Activated naive CD4-positive, alpha-beta T cell treated with anti-CD3 and anti-CD28 coated beads, Interleukin-2, amount 50 U/mL, for 72 hours (primary cell): ENCODE data around the gene ZNHIT6. TPM values are rescaled to one million over a fixed set of nuclear protein-coding genes. Genes with fewer than 3 reads are reported as not detected.
"Not testable (repeated sequence)": the region's sequence is repeated elsewhere in the genome, so short reads cannot be mapped to it uniquely, and the experiment has no call there.

Experiments used
- ATAC-seq, 2 donors: fragments of 150-1000 bp; cut with Tn5 transposase; 2 replicates each; pipeline ENCODE4 v1.10.0; 2021; ENCODE audit warnings: mild to moderate bottlenecking in 2 of 2, moderate library complexity in 2 of 2
- DNase-seq, 2 donors: peaks; one replicate each; pipeline ENCODE4 v3.0.0; 2021 to 2022; ENCODE audit warnings: low spot score in 2 of 2
- H3K27ac Mint-ChIP-seq, 2 donors: one replicate each; pipeline ENCODE4 v1.8.0; 2022; ENCODE audit warnings: mild to moderate bottlenecking in 2 of 2, mixed read lengths in 2 of 2
- H3K36me3 Mint-ChIP-seq, 2 donors: one replicate each; pipeline ENCODE4 v1.8.0; 2022; ENCODE audit warnings: mixed read lengths in 2 of 2
- H3K9me3 Mint-ChIP-seq, 2 donors: one replicate each; pipeline ENCODE4 v1.8.0; 2022; ENCODE audit warnings: mixed read lengths in 2 of 2
- total RNA-seq, 2 donors: library from RNA; stranded (reverse); gene quantifications; one replicate each; pipeline ENCODE4 v1.2.3, GENCODE V29; 2022

The ZNHIT6 gene
- total RNA-seq, 2 donors from 2014 or later: 9.2 to 17.0 TPM

DNA sequence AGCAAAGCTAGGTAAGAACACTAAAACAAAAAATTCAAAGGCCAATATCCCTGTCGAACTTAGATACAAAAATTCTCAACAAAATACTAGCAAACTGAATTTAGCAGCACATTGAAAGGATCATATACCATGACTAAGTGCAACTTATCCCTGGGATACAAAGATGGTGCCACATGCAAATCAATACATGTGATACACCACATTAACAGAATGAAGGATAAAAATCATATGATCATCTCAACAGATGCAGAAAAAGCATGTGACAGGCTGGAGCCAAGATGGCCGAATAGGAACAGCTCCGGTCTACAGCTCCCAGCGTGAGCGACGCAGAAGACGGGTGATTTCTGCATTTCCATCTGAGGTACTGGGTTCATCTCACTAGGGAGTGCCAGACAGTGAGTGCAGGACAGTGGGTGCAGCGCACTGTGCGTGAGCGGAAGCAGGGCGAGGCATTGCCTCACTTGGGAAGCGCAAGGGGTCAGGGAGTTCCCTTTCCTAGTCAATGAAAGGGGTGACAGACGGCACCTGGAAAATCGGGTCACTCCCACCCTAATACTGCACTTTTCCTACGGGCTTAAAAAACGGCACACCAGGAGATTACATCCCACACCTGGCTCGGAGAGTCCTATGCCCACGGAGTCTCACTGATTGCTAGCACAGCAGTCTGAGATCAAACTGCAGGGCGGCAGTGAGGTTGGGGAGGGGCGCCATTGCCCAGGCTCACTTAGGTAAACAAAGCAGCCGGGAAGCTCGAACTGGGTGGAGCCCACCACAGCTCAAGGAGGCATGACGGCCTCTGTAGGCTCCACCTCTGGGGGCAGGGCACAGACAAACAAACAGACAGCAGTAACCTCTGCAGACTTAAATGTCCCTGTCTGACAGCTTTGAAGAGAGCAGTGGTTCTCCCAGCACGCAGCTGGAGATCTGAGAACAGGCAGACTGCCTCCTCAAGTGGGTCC, 66.4 kb downstream of the ZNHIT6 start:
- not testable (repeated sequence) for H3K27ac Mint-ChIP-seq, DNase-seq, ATAC-seq
- H3K36me3 Mint-ChIP-seq: peaks cover 61 to 63% of the 10 kb centered on the region in 2 donors
- peaks cover 29 to 36% of the 10 kb centered on the region in 2 donors for H3K9me3 Mint-ChIP-seq

DNA sequence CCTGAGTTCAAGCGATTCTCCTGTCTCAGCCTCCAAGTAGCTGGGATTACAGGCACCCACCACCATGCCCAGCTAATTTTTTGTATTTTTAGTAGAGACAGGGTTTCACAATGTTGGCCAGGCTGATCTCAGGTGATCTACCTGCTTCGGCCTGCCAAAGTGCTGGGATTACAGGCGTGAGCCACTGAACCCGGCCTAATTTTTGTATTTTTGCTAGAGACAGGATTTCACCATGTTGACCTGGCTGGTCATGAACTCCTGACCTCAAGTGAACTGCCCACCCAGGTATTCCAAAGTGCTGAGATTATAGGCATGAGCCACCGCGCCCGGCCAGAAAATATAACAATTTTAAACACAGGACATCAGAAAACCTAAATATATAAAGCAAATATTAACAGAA, 68.3 kb downstream of the ZNHIT6 start:
- H3K27ac Mint-ChIP-seq, ATAC-seq, DNase-seq: not testable (repeated sequence)
- Mint-ChIP-seq H3K36me3 (peaks cover 78% of the 10 kb centered on the region in 2 donors), H3K9me3 (peaks cover 35 to 36% of the 10 kb centered on the region in 2 donors)

DNA sequence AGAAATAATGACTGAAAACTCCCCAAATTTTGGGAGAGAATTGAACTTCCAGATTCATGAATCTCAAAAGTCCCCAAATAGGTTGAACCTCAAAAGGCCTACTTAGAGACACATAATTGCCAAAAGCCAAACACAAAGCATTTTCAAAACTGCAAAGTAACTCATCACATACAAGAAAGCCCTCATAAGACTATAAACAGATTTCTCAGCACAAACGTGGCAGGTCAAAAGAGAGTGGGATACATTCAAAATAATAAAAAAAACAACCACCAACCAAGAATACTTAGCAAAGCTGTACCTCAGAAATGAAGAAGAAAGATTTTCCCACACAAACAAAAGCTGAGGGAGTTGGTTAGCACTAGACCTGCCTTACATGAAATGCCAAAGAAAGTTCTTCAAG, 69.8 kb downstream of the ZNHIT6 start:
- H3K27ac Mint-ChIP-seq: no peak overlapping the region
- ATAC-seq: no peak
- DNase-seq: no peak
- peaks cover 31% of the 10 kb centered on the region in 2 donors for H3K9me3 Mint-ChIP-seq
- peaks cover 75 to 77% of the 10 kb centered on the region in 2 donors for H3K36me3 Mint-ChIP-seq

DNA sequence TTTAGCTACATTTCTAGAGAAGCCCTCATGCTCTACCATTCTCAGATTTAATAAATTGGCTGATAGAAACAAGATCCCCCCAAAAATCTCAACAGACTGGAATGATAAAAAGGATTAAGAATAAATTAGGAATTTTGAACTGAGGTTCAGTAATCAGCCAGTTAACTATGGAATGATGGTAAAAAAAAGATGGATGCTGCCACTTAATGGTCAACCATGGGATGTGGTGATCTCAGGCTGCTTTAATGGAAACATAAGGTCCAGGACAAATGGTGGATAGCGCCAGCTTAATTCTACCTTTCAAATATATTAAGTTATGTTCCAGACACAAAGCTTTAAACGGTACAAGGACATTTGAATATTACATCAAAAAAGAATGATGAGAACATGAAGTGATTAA, 77.7 kb downstream of the ZNHIT6 start:
- DNase-seq (no peak), ATAC-seq (no peak)
- H3K27ac Mint-ChIP-seq: no peak overlapping the region
- H3K36me3 Mint-ChIP-seq: peaks cover 33 to 51% of the 10 kb centered on the region in 2 donors
- peaks cover 9 to 15% of the 10 kb centered on the region in 2 donors for H3K9me3 Mint-ChIP-seq

DNA sequence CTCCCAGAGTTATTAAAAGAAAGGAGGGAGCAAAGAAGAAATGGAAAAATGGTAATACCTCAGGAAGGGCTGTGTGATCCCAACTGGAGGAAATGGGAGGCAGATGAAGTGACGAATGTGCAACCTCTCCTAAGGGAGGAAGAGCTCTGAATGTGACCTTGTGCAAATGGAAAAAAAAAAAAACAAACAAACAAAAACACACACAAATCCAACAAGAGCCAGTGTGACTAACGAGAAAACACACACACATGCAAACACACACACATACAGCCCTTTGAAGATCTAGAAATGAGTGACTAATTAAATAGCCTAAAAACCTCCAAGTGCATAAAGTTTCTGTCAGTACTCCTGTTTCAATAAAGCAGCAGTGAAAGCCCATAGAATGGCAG, 78.7 kb downstream of the ZNHIT6 start:
- Mint-ChIP-seq H3K9me3 (peaks cover 13 to 15% of the 10 kb centered on the region in 2 donors), H3K36me3 (peaks cover 30 to 41% of the 10 kb centered on the region in 2 donors), H3K27ac (no peak overlapping the region)
- no peak for DNase-seq
- no peak for ATAC-seq

DNA sequence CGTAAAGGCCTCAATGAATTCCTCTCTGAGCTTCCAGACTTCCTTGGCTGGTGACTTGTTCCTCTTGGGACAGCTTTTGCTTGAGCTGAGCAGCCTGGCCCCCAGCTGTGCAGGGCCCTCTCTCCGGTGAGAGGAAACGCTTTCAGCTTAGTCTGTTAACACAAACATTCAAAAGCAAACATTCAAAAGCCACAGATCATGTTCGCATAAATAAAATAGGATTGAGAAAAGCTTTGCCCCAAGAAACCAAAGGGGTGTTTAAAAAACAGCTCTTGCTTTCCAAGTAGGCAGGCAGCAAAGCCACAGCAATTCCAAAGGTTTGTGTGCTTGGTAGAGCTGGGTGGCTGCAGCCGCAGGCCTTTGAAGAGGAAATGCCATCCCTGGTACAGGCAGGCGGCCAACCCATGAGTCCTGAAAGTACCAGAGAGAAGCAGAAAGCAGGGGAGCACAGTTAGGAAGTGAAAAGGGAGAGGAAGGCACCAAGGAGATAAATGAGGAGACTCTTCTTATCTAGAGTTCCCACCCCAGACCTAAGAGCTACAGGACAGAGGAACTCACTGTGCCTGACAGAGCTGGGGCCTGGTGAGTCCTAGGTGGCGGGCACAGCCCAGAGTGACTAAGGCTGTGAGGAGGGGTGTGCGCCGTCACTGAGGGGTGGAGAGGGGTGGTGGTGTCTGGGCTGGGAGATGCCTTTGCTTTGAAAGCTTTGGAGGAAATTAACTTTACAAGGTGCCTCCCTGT, 79.3 kb downstream of the ZNHIT6 start:
- H3K36me3 Mint-ChIP-seq: peaks cover 33 to 44% of the 10 kb centered on the region in 2 donors

DNA sequence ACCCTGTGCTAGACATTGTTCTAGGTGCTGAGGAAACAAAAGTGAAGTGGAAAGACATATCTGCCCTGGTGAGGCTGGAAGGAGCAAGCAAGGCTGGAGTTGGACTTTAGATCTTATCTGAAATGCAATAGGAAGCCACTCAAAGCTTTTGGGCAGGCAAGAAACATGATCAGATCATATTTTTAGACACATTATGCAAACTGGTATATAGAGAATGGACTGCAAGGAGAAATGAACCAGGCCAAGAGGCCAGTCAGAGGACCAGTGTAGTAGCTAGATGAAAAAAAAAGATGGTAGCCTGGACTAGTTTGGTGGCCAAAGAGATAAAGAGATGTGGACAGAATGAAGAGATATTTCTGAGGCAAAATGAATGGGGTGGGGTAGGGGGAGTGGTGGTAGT, 81.4 kb downstream of the ZNHIT6 start:
- peaks cover 21 to 30% of the 10 kb centered on the region in 2 donors for H3K9me3 Mint-ChIP-seq
- DNase-seq: no peak
- ATAC-seq: no peak
- H3K27ac Mint-ChIP-seq: no peak overlapping the region
- peaks cover 44 to 51% of the 10 kb centered on the region in 2 donors for H3K36me3 Mint-ChIP-seq

More for the DNA sequence above, 79.3 kb downstream of the ZNHIT6 start:
- no peak for ATAC-seq
- peaks cover 13 to 18% of the 10 kb centered on the region in 2 donors for H3K9me3 Mint-ChIP-seq
- no peak overlapping the region for H3K27ac Mint-ChIP-seq
- DNase-seq: no peak

DNA sequence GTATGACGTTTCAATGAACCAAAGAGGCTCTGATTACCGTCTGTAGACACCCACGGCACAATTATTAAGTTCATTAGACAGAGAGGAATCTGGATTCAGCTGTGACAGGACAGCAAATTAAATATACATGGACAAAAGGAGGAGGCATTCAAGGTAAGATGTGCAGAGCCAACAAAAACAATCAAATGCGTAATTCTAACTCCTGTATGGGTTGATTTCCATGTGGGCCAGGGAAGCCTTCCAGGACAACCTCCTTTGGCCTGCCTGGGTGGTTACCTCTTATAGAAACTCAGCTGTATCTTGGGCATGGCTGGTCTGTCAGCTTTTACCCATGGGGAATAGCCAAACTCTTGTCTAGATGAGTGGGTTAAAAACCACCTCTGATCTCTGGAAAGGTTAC, 83.9 kb downstream of the ZNHIT6 start:
- H3K27ac Mint-ChIP-seq: no peak overlapping the region

DNA sequence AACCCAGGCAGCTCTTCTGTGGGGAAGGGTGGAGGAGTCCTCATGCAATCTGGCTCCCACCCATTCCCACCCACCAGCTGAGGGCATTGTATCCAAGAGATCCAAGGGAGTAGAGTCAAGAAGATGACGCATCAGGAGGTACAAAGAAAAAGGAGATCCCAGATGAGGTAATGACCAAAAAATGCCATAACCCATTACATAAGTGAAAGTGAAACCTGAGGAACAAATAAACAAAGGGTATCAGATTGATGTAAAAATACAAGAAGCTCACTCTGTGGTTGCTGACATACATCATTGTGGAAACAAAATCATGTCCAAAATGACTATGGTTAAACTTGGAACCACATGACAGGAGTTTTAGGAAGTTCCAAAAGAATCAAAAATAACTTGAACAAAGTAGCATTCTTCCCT, 85.2 kb downstream of the ZNHIT6 start:
- Mint-ChIP-seq H3K27ac (no peak overlapping the region), H3K36me3 (peaks cover 51 to 71% of the 10 kb centered on the region in 2 donors), H3K9me3 (peaks cover 35 to 43% of the 10 kb centered on the region in 2 donors)
- DNase-seq (no peak), ATAC-seq (peak in 1 of 2 donors; percentile 89)

More for the DNA sequence above, 83.9 kb downstream of the ZNHIT6 start:
- DNase-seq: no peak
- Mint-ChIP-seq H3K36me3 (peaks cover 61 to 69% of the 10 kb centered on the region in 2 donors), H3K9me3 (peaks cover 35 to 47% of the 10 kb centered on the region in 2 donors)
- ATAC-seq: no peak

DNA sequence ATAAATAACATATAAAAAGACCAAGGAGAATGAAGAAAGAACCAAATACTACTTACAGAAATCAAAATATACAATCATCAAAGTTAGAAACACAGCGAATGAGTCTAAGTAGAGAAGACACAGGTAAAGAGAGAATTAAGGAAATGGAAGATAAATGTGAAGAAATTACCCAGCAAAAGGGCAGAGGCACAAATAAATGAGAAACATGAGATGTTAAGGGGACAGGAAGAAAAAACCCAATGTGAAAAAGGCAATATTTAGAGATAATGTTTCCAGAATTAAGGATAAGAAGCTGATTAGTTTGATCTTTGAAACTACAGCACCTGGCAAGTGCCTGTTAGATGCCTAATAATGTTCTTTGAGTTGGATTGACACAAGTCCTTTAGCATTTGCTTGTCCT, 86.8 kb downstream of the ZNHIT6 start:
- Mint-ChIP-seq H3K27ac (no peak overlapping the region), H3K9me3 (peaks cover 29 to 36% of the 10 kb centered on the region in 2 donors), H3K36me3 (peaks cover 40 to 64% of the 10 kb centered on the region in 2 donors)
- ATAC-seq: no peak
- DNase-seq: no peak

DNA sequence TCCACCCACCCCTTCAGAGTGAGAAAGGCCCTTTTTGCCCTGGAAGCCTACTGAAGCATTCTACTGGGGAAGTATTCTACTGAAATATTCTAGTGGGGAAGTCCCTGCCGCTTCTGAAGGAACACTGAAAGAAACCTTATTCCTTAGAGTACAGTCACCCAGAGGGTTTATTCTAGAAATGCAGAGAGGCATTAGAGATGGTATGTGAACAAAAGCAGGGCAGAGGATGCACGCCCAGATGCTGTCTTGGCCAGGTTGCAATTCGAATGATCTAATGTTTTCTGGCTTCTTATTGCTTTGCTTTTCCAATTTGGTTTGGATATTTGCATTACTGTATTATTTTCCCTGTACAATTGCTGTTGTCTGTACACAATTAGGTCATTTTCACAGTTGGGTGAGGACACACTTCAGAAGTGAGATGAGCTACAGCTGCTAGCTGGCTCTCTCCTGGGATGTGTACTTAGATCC, 90.6 kb downstream of the ZNHIT6 start:
- ATAC-seq (no peak), DNase-seq (no peak)
- Mint-ChIP-seq H3K27ac (no peak overlapping the region), H3K9me3 (peaks cover 30 to 33% of the 10 kb centered on the region in 2 donors), H3K36me3 (peaks cover 26 to 54% of the 10 kb centered on the region in 2 donors)

DNA sequence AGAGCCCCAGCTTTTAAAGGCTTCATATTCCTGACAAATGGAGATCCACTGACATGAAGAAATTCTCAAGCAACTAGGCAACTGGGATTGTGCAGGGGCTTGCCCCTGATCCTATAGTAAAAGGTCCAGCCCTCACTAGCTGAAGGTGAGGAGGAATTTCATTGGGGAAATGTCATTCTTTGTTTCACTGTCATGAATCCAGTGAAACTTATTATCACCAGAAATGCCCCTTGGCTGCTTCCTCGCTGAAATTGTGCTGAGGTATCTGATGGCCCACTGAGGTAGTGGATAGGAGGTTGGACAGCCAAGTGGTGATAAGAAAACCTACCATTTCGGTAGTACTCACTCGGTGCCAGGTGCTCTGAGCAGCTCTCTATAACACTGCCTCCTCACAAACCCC, 91.5 kb downstream of the ZNHIT6 start:
- H3K9me3 Mint-ChIP-seq: peaks cover 21 to 24% of the 10 kb centered on the region in 2 donors
- peaks cover 17 to 44% of the 10 kb centered on the region in 2 donors for H3K36me3 Mint-ChIP-seq
- ATAC-seq (no peak), DNase-seq (no peak)
- no peak overlapping the region for H3K27ac Mint-ChIP-seq

DNA sequence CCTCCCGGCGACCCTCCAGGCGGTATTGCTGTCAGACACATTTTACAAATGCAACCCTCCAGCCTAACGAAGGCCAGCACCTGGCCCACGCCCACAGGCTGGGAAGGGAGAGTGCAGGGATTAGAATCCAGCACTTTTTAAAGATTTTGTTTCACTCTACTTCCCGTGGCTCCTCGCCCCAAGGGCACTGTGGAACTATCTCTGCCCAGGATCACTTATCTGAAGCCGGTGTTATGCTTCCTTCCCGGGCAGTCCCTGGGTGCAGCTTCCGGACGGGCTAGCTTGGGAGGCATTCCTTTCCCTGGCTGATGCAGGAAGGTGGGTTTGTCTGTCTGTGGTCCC, 91.9 kb downstream of the ZNHIT6 start:
- no peak for DNase-seq
- H3K9me3 Mint-ChIP-seq: peaks cover 18 to 21% of the 10 kb centered on the region in 2 donors
- H3K36me3 Mint-ChIP-seq: peaks cover 13 to 40% of the 10 kb centered on the region in 2 donors
- H3K27ac Mint-ChIP-seq: no peak overlapping the region
- ATAC-seq: no peak

DNA sequence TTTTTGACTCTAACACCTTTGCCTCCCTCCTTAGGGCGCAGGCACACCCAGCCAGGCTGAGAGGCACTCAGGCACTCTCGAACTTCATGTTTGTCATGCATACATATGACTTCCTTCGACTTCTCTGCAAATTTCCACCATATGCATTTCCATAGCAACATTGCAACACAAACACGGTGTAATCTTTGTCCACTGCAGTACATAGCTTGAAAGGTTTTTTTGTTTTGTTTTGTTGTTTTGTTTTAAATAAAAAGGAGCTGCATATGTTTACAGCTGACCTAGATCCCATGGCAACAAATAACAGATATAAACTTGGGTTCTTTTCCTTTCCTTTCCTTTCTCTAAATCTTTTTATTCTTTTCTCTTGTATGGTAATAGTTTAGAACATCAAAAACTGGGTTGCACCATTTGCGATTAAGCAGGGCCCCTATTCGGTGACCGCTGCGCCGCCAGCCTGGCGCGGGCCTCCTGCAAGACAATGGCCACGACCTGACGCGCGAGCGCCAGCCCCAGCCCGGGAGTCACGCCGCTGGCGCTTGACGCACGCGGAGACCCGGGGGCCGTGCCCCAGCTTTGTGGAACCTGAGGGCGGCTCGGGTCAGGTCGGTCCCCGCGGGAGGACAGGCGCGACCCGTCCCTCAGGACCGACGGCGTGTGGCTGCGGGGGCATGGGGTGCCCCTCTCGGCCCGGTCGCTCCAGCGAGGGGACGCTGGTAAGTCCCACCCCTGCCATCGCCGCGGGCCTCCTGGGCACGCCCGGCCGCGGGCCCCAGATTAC, 92.5 kb downstream of the ZNHIT6 start:
- no peak overlapping the region for H3K27ac Mint-ChIP-seq

DNA sequence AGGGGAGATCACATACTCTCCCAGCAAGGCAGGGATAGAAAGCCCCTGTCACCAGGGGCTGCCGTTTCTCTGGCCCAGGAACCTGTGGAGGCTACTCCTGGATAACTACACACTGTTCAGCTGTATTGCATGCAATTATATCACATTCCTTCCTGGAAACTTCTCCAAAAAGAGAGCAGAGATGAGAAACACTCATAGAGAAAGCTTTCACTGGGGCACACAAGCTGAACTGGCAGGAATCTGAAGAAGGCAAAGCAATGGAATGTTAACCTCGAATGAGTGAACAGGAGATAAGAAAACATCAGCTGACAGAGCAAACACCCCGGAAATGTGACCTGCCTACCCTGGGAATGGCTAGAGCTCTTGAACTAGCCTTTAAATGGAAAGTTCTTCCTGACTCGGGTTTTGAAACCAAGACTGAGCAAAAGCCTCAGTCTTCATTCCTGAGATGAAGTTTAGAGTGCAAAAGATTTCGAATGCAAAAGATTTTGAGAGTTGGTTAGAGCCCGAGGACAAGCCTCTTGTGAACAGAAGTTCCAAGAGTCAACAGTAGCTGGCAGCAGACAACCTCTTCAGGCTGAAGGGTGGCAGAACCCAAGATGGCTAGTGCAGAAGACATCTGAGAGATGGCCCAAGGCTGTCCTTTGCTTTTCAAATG, 95.4 kb downstream of the ZNHIT6 start:
- no peak for DNase-seq
- Mint-ChIP-seq H3K9me3 (peaks cover 0 to 11% of the 10 kb centered on the region in 2 donors), H3K27ac (no peak overlapping the region), H3K36me3 (peaks cover 0 to 12% of the 10 kb centered on the region in 2 donors)
- no peak for ATAC-seq

More for the DNA sequence above, 92.5 kb downstream of the ZNHIT6 start:
- Mint-ChIP-seq H3K36me3 (peaks cover 7 to 35% of the 10 kb centered on the region in 2 donors), H3K9me3 (peaks cover 13 to 18% of the 10 kb centered on the region in 2 donors)
- DNase-seq (no peak), ATAC-seq (no peak)

DNA sequence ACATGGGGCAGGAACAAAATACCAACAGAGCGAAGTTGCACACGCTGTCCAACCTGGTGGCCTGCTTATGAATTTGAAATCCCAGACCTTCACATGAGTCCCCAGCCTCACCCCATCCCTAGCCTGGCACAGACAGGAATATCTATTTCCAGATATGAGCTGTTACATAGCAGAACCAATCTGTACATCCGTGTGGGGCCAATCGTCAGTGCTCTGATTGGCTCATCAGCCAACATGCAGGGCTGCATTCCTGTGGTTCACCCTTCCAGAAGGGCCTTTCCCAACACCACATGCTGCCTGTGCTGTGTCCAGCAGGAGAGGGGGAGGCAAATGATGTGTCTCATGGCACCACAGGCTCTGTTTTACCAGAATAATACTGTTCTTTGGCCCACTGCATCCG, 96.4 kb downstream of the ZNHIT6 start:
- no peak for ATAC-seq
- Mint-ChIP-seq H3K27ac (no peak overlapping the region), H3K36me3 (peaks cover 0 to 6% of the 10 kb centered on the region in 2 donors), H3K9me3 (peaks cover 0 to 11% of the 10 kb centered on the region in 2 donors)
- DNase-seq: no peak
